BLaER1 treated with 17β-estradiol and CSF1 and Interleukin-3, amounts not matched to agents 10 nM and 100 nM (cell line): ENCODE results near the gene TMEM254.

ENCODE experiments used
- H3K27ac ChIP-seq, 11 experiments: shearing (Covaris generic); formaldehyde crosslinking; 2 replicates each; pipeline ENCODE4 v1.8.1; 2022
- H3K27me3 ChIP-seq, 11 experiments: shearing (Covaris generic); formaldehyde crosslinking; 2 replicates each; pipeline ENCODE4 v1.8.1; 2022
- H3K36me3 ChIP-seq, 11 experiments: shearing (Covaris generic); formaldehyde crosslinking; 2 replicates each; pipeline ENCODE4 v1.8.1; 2022
- H3K4me1 ChIP-seq, 10 experiments: shearing (Covaris generic); formaldehyde crosslinking; 2 replicates each; pipeline ENCODE4 v1.8.1; 2022
- H3K4me2 ChIP-seq, 11 experiments: shearing (Covaris generic); formaldehyde crosslinking; 2 replicates each; pipeline ENCODE4 v1.8.1; 2022
- H3K4me3 ChIP-seq, 10 experiments: shearing (Covaris generic); formaldehyde crosslinking; 2 replicates each; pipeline ENCODE4 v1.8.1; 2022
- H3K9ac ChIP-seq, 11 experiments: shearing (Covaris generic); formaldehyde crosslinking; 2 replicates each; pipeline ENCODE4 v1.8.1; 2022
- H3K9me3 ChIP-seq, 11 experiments: shearing (Covaris generic); formaldehyde crosslinking; replicated peaks in 1 of 11; 2 replicates each; pipeline ENCODE4 v1.8.1; 2022
- H4K20me1 ChIP-seq, 11 experiments: shearing (Covaris generic); formaldehyde crosslinking; 2 replicates each; pipeline ENCODE4 v1.8.1; 2022
- Cebpa-rat ChIP-seq, 11 experiments: shearing (Covaris generic); IDR thresholded peaks; 2 replicates each; pipeline ENCODE4 v1.8.1; 2022

The TMEM254 gene

DNA sequence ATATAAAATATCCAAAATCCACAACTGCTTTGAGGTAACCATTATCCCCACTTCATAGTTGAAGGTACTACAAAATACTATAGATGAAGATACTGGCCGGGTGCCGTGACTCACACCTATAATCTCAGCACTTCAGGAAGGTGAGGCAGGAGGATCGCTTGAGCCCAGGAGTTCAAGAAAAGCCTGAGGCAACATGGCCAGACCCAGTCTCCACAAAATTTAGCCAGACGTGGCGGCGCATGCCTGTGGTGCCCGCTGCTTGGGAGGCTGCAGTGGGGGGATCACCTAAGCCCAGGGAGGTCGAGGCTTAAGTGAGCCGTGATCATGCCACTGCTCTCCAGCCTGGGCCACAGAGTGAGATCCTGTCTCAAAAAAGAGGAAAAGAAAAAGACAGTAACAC is 21.7 kb downstream of the TMEM254 start:
- no peak overlapping the region for H3K4me3 ChIP-seq
- no peaks in the 10 kb centered on the region for H3K27me3 ChIP-seq
- H3K27ac ChIP-seq = no peak overlapping the region
- no peaks in the 10 kb centered on the region for H3K36me3 ChIP-seq
- H3K4me2 ChIP-seq = no peak overlapping the region
- H3K9ac ChIP-seq = no peak overlapping the region
- peaks cover 0 to 11% (median 0%) of the 10 kb centered on the region in 10 experiments; a peak in 3 of 20 replicates for H3K4me1 ChIP-seq
- H4K20me1 ChIP-seq = no peaks in the 10 kb centered on the region
- H3K9me3 ChIP-seq = peaks cover 0 to 6% (median 0%) of the 10 kb centered on the region in 11 experiments; a peak in 1 of 22 replicates
- no peak for TF ChIP-seq Cebpa-rat (IDR thresholded peaks at IDR 0.05)

DNA sequence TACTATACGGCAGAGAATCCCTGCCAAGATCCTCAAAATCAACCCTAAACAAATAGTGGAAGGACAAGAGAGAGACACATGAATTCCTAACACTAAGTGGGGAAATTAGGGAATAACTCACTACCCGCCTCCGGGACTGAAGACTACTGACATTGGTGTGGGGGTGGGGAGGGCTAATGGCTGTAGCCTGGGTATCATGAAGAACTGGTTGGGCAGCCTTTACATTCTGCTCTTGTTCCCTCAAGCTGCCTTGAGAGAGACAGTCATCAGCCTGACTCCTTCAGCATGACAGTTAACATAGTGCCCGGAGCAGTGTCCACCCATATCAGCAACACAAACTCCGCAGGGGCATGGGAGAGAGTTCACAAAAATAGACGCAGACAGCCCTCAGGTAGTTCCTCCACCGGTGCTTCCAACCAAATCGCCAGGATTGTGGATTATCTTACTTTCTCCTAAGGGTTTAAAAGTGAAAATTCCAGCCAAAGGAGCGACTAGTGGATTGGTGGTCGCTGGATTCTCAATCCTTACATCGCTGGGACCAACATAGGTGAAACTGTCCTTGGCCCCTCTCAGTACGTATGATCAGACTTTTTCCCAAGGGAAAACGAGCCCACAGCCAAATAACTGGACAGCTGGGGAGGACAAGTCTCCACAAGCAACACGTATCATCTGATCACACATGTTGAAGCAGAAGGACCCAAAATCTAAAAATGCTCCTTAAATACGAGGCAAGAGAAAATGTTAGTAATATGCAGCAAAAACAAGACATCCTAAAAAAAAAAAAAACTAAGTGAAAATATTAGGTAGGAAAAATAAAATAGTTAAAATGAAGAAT is 22.6 kb downstream of the TMEM254 start:
- no peak overlapping the region for H3K4me3 ChIP-seq
- TF ChIP-seq Cebpa-rat (IDR thresholded peaks at IDR 0.05) = no peak

DNA sequence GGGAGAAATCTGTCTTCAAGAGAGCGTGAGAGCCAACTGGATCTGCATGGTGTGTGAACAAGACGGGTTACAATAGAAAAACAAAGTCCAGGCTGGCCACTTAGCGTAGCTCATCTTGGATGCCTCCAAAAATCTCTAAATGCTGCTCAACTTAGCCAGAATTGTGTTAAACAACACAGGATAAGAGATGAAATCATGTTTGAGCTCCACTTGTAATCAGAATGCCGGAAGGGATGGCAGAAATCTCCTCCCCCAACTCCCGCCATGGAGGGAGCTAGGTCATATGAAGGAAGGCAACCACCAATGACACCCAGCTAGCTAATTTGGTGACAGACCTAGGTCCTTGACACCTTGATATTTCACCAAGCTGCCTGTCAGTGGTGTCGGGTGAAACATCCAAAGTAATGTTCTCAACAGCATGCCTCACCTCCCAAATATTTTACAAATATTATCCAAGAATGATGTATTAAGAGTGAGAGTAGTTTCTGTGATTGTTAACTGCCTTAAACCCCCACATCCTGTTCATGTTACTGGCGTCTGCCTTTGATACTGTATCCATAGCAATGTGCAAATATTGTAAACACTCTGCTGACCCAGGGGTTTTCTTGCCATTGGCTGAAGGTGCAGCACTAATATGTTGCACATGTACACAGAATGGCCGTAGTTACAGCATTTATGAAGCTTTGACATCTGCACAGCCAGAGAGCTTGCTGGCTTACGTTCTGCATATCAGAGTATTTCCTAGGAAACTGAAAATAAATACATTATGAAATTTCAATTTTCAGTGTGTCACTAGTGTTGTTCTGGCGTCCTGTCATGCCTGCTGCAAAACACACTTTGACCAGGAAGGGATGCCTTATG is 25.8 kb downstream of the TMEM254 start:
- no peak for TF ChIP-seq Cebpa-rat (IDR thresholded peaks at IDR 0.05)
- no peaks in the 10 kb centered on the region for H3K27me3 ChIP-seq
- peaks cover 0 to 10% (median 0%) of the 10 kb centered on the region in 10 experiments; a peak in 3 of 20 replicates for H3K4me1 ChIP-seq
- H4K20me1 ChIP-seq = no peaks in the 10 kb centered on the region
- no peak overlapping the region for H3K27ac ChIP-seq
- H3K36me3 ChIP-seq = peaks cover 0 to 4% (median 0%) of the 10 kb centered on the region in 11 experiments; a peak in 1 of 22 replicates
- H3K4me2 ChIP-seq = peak overlapping the region in 1 of 11 experiments; percentile 25; a peak in 1 of 22 replicates
- no peak overlapping the region for H3K9ac ChIP-seq
- H3K9me3 ChIP-seq = peaks cover 24 to 32% (median 26%) of the 10 kb centered on the region in 11 experiments
- no peak overlapping the region for H3K4me3 ChIP-seq

More for the DNA sequence above, 22.6 kb downstream of the TMEM254 start:
- H4K20me1 ChIP-seq = no peaks in the 10 kb centered on the region
- H3K4me1 ChIP-seq = peaks cover 0 to 11% (median 0%) of the 10 kb centered on the region in 10 experiments; a peak in 3 of 20 replicates
- no peak overlapping the region for H3K9ac ChIP-seq
- H3K36me3 ChIP-seq = no peaks in the 10 kb centered on the region
- H3K27ac ChIP-seq = no peak overlapping the region
- H3K27me3 ChIP-seq = no peaks in the 10 kb centered on the region
- H3K4me2 ChIP-seq = no peak overlapping the region
- H3K9me3 ChIP-seq = peaks cover 0 to 6% (median 0%) of the 10 kb centered on the region in 11 experiments; a peak in 1 of 22 replicates

DNA sequence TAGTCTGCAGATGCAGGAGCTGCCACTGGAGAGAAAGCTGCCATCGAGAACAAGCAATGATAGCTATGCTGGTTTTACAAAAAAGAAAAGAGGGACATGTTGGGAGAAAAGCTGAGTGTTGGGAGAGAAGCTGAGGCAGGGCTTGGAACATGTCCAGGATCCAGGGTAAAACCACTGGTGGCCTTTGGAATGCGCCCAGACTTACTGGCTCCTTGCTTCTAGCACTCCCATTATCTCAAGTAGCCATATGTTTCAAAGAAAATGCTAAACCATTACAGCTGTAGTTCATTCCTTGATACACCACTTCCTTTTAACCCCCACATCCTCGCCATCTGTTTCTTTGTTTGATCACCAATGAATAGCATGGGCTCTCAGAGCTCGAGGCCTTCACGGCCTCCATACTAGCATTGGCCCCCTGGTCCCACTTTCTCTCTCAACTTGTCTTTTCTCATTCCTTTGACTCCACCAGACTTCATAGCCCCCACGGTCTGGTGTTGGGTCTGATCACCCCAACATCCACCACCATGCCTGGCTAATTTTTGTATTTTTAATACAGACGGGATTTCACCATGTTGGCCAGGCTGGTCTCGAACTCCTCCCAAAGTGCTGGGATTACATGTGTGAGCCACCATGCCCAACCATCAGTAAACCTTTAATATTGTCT is 30.2 kb downstream of the TMEM254 start:
- Histone ChIP-seq H3K27me3 (no peaks in the 10 kb centered on the region), H3K4me3 (no peak overlapping the region; a peak in 1 of 20 replicates), H3K9me3 (peaks cover 37 to 57% (median 44%) of the 10 kb centered on the region in 11 experiments), H3K4me2 (no peak overlapping the region), H3K27ac (no peak overlapping the region), H3K36me3 (peaks cover 0 to 7% (median 0%) of the 10 kb centered on the region in 11 experiments; a peak in 1 of 22 replicates), H3K4me1 (peaks cover 0 to 7% (median 0%) of the 10 kb centered on the region in 10 experiments; a peak in 2 of 20 replicates), H4K20me1 (no peaks in the 10 kb centered on the region), H3K9ac (no peak overlapping the region)
- TF ChIP-seq Cebpa-rat (IDR thresholded peaks at IDR 0.05) = no peak

DNA sequence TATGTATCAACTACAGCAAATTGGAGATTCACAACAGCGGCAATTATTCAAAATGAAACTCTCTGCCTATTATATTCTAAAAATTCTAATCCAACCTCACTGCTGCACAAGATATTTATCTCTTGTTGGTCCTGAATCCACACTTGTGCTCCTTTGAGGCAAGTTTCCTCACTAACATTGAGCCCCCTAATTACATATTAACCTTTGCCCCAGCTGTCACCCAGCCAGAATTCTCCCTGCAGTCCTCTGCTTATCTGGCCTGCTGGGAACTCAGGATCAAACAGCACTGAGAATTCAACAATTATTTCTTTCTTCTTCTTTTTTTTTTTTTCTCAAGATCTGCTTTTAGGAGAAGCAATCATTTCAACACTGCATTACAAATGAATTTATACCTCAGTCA is 32.5 kb downstream of the TMEM254 start:
- no peak overlapping the region for H3K9ac ChIP-seq
- H3K27me3 ChIP-seq = no peaks in the 10 kb centered on the region
- H3K27ac ChIP-seq = no peak overlapping the region
- peaks cover 0 to 7% (median 0%) of the 10 kb centered on the region in 11 experiments; a peak in 1 of 22 replicates for H3K36me3 ChIP-seq
- H3K4me2 ChIP-seq = no peak overlapping the region
- peaks cover 37 to 57% (median 44%) of the 10 kb centered on the region in 11 experiments for H3K9me3 ChIP-seq
- H3K4me3 ChIP-seq = no peak overlapping the region
- no peaks in the 10 kb centered on the region for H3K4me1 ChIP-seq
- no peaks in the 10 kb centered on the region for H4K20me1 ChIP-seq
- TF ChIP-seq Cebpa-rat (IDR thresholded peaks at IDR 0.05) = no peak

DNA sequence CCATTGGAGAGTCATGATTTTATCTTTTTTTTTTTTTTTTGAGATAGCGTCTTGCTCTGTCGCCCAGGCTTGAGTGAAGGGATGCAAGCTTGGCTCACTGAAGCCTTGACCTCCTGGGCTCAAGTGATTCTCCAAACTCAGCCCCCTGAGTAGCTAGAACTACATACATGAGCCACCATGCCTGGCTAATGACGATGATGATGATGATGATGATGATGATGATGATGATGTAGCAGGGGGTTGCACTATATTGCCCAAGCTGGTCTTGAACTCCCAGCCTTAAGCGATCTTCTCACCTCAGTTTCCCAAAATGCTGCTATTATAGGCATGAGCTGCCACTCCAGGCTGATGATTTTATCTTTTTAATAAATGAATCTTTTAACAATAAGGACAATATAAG is 40.2 kb downstream of the TMEM254 start:
- no peak for TF ChIP-seq Cebpa-rat (IDR thresholded peaks at IDR 0.05)
- Histone ChIP-seq H3K27ac (no peak overlapping the region), H3K36me3 (no peaks in the 10 kb centered on the region), H3K9ac (no peak overlapping the region), H3K9me3 (peaks cover 0 to 8% (median 0%) of the 10 kb centered on the region in 11 experiments; a peak in 4 of 22 replicates), H3K4me1 (peaks cover 0 to 16% (median 11%) of the 10 kb centered on the region in 10 experiments; a peak in 14 of 20 replicates), H3K4me3 (no peak overlapping the region), H3K4me2 (no peak overlapping the region), H3K27me3 (no peaks in the 10 kb centered on the region), H4K20me1 (no peaks in the 10 kb centered on the region)

- TF ChIP-seq Cebpa-rat (IDR thresholded peaks at IDR 0.05) = no peak
These were observed 43.7 kb downstream of the TMEM254 start for GRCh38 chr10:80122110-80122710.

GRCh38 chr10:80122746-80123145 is 44.3 kb downstream of the TMEM254 start:
- peaks cover 0 to 8% (median 0%) of the 10 kb centered on the region in 11 experiments; a peak in 4 of 22 replicates for H3K9me3 ChIP-seq
- no peaks in the 10 kb centered on the region for H3K27me3 ChIP-seq
- peaks cover 0 to 16% (median 11%) of the 10 kb centered on the region in 10 experiments; a peak in 14 of 20 replicates for H3K4me1 ChIP-seq
- no peaks in the 10 kb centered on the region for H3K36me3 ChIP-seq
- TF ChIP-seq Cebpa-rat (IDR thresholded peaks at IDR 0.05) = peak in 1 of 11 experiments; percentile 52; a peak in 1 of 22 replicates
- H3K4me3 ChIP-seq = no peak overlapping the region
- H3K27ac ChIP-seq = peak overlapping the region in 1 of 11 experiments; percentile 13; a peak in 1 of 22 replicates
- no peaks in the 10 kb centered on the region for H4K20me1 ChIP-seq
- H3K4me2 ChIP-seq = peak overlapping the region in 8 of 11 experiments; percentile 24 to 74 (median 64); a peak in 16 of 22 replicates
- H3K9ac ChIP-seq = peak overlapping the region in 2 of 11 experiments; percentile 27 to 28; a peak in 1 of 22 replicates

More at GRCh38 chr10:80122110-80122710, 43.7 kb downstream of the TMEM254 start:
- Histone ChIP-seq H3K4me1 (peaks cover 0 to 16% (median 11%) of the 10 kb centered on the region in 10 experiments; a peak in 14 of 20 replicates), H3K4me3 (no peak overlapping the region), H3K9ac (peak overlapping the region in 2 of 11 experiments; percentile 27 to 28; a peak in 1 of 22 replicates), H4K20me1 (no peaks in the 10 kb centered on the region), H3K4me2 (peak overlapping the region in 8 of 11 experiments; percentile 24 to 74 (median 64); a peak in 16 of 22 replicates), H3K27me3 (no peaks in the 10 kb centered on the region), H3K9me3 (peaks cover 0 to 8% (median 0%) of the 10 kb centered on the region in 11 experiments; a peak in 4 of 22 replicates), H3K27ac (peak overlapping the region in 2 of 11 experiments; percentile 13 to 27; a peak in 2 of 22 replicates), H3K36me3 (no peaks in the 10 kb centered on the region)
